ENCODE measurements around the gene GRAMD2A.

Gene GRAMD2A

DNA sequence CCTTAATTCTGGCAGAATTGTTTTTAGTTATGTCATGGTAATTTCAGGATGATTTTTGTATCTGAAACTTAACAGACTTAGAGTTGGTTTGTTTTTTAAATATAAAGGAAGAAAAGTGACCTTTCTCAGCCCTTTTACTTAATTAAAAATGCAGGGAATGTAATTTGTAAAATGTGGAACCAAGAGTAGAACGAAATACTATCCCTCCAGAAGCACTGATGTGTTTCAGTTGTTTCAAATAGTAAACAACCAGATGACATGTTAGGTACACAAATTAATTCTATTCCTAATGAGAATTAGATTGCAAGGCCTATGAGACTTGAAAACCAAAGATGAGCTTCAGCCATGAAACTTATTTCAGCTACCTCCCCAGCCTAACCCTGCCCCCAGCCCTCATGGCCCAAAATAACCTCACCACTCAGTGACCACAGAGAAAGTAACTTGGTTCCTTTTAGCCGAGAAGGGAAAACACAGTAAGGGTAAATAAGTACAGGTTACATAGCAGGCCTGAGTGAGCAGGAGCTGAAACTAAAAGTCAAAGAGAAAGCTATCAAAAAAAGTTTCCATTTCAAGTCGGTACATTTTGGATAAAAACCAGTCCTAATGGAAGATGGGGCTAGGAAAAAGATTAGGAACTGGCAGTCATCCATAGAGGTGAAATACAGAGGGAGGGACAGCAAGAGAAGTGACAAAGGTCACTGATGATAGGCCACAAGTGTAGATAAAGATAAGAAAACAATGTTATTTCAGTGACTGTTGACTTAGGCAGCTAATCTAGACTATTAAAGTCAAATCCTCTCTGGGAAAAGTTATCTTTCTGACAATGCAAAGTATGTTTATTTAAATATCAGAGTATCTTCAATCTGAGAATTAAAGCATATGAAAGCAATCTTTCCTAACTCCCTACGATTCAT, 56.2 kb downstream of the GRAMD2A start:
- DNase-seq (ENCODE audit: low read depth) = no peak
- no peak overlapping the region for H3K4me3 ChIP-seq (ENCODE audit: control insufficient read depth, low read depth, low read length)
- TF ChIP-seq, protein P1, sequence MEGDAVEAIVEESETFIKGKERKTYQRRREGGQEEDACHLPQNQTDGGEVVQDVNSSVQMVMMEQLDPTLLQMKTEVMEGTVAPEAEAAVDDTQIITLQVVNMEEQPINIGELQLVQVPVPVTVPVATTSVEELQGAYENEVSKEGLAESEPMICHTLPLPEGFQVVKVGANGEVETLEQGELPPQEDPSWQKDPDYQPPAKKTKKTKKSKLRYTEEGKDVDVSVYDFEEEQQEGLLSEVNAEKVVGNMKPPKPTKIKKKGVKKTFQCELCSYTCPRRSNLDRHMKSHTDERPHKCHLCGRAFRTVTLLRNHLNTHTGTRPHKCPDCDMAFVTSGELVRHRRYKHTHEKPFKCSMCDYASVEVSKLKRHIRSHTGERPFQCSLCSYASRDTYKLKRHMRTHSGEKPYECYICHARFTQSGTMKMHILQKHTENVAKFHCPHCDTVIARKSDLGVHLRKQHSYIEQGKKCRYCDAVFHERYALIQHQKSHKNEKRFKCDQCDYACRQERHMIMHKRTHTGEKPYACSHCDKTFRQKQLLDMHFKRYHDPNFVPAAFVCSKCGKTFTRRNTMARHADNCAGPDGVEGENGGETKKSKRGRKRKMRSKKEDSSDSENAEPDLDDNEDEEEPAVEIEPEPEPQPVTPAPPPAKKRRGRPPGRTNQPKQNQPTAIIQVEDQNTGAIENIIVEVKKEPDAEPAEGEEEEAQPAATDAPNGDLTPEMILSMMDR (IDR thresholded peaks at IDR 0.05; ENCODE audit: control insufficient read depth, insufficient read depth, low read depth, low read length, missing control alignments) = no peak

DNA sequence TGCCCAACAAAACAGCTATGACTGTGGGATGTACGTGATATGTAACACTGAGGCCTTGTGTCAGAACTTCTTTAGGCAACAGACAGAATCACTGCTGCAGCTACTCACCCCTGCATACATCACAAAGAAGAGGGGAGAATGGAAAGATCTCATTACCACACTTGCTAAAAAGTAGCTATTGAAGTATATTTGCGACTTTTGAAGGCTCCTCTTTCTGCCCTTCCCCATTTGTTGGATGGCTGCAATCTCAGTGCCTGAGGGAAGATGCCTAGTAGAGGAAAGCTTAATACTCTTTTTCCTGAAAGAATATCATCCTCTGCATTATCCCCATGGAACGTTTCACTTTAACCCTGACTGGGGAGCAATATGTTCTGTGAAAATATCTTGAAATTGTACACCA, 57.5 kb downstream of the GRAMD2A start:
- no peak overlapping the region for H3K4me3 ChIP-seq (ENCODE audit: control insufficient read depth, low read depth, low read length)
- no peak for DNase-seq (ENCODE audit: low read depth)
- TF ChIP-seq, protein P1 (IDR thresholded peaks at IDR 0.05; ENCODE audit: control insufficient read depth, insufficient read depth, low read depth, low read length, missing control alignments) = no peak

DNA sequence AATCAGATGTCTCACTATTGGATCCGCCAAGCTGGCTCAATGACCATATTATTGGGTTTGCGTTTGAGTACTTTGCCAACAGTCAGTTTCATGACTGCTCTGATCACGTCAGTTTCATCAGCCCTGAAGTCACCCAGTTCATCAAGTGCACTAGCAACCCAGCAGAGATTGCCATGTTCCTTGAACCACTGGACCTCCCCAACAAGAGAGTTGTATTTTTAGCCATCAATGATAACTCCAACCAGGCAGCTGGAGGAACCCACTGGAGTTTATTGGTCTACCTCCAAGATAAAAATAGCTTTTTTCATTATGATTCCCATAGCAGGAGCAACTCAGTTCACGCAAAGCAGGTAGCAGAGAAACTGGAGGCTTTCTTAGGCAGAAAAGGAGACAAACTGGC, 57.9 kb downstream of the GRAMD2A start:
- TF ChIP-seq, protein P1 (IDR thresholded peaks at IDR 0.05; ENCODE audit: control insufficient read depth, insufficient read depth, low read depth, low read length, missing control alignments) = no peak
- no peak for DNase-seq (ENCODE audit: low read depth)
- H3K4me3 ChIP-seq (ENCODE audit: control insufficient read depth, low read depth, low read length) = no peak overlapping the region

DNA sequence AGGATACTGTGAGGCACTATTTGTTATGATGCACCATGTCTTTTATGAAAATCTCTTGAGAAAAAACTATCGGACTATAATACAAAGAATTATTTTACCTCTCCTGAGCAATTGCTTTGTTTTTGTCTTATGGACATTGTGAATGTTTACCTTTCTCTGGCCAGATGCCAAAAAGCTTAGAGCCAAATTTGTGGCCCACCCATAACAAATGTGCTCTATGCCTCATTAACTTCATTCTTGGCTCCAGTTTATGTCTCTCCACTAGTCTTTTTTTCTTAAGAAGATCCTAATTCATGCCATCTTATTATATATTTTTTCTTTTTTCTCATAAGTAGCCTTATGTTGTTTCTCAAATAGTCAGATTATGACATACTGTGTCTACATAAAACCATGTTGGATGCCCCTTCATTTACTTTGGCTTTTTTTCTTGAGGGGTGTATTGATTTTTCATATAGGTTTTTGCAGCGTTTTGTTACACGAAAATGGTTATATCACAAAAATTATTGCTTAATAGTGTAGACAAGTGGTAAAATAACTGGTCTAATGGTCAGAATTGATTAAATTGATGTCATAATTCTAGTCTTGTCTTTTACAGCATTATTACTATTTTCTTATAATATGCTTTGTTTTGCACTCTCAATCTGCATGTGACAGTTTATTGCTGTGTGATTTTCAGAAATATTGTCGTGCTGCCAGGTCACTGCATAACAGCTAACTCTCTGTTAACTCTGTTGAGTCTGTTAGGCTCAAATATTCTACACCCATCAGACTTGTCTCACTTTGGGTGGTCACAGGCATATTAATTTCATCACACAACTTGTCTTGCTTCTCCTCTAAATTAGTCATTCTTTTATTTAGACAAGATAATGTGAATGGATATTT, 61.2 kb downstream of the GRAMD2A start:
- TF ChIP-seq, protein P1 (IDR thresholded peaks at IDR 0.05; ENCODE audit: control insufficient read depth, insufficient read depth, low read depth, low read length, missing control alignments) = no peak
- no peak overlapping the region for H3K4me3 ChIP-seq (ENCODE audit: control insufficient read depth, low read depth, low read length)
- DNase-seq (ENCODE audit: low read depth) = no peak

DNA sequence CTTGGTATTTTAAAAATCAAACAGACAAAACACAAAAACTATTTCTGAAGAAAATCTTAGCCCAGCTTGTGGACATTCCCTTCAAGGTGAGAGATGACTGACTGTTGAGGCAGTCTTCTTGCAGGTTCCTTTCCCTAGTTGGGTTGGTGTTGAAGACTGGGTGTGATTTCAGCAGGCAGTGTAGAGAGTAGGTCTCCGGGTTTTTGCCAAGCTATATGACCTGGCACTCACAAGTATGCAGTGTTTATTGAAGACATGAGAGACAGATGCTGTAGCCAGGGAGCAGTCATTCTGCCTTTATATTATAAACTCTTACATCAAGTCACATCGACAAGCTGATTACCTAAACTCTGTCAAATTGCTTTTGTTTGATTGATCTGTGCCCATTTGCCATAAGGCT, 61.9 kb downstream of the GRAMD2A start:
- TF ChIP-seq, protein P1 (IDR thresholded peaks at IDR 0.05; ENCODE audit: control insufficient read depth, insufficient read depth, low read depth, low read length, missing control alignments) = no peak

DNA sequence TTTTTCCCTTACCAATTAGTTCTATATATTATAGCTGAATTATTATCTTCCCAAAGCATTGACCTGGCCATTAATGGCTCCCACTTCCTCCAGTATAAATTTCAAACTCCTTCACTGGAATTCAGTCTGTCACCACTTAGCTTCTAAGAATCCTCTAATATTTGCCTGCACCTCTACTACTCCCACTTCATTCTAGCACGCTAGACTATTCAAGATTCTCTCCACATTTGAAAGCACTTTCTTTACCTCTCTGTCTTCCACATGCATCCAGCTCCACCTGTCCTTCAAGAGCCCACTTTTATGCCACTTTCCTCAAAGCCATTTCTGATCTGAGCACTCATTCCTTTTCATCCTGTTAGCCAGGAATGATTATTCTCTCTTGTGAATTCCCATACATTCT, 64.4 kb downstream of the GRAMD2A start:
- no peak for DNase-seq (ENCODE audit: low read depth)
- TF ChIP-seq, protein P1 (IDR thresholded peaks at IDR 0.05; ENCODE audit: control insufficient read depth, insufficient read depth, low read depth, low read length, missing control alignments) = no peak
- H3K4me3 ChIP-seq (ENCODE audit: control insufficient read depth, low read depth, low read length) = no peak overlapping the region

More for the DNA sequence above, 61.9 kb downstream of the GRAMD2A start:
- no peak overlapping the region for H3K4me3 ChIP-seq (ENCODE audit: control insufficient read depth, low read depth, low read length)
- DNase-seq (ENCODE audit: low read depth) = no peak

Measured in AG09309 (cell line).